ENCODE results near the gene RTN3.

- TF ChIP-seq POLR2A (IDR thresholded peaks at IDR 0.05; ENCODE audit: low read depth, low read length): no peak
- TF ChIP-seq TAF1 (IDR thresholded peaks at IDR 0.05; ENCODE audit: borderline replicate concordance, low read depth, low read length): no peak
- no peak for TF ChIP-seq POLR2AphosphoS5 (IDR thresholded peaks at IDR 0.05; ENCODE audit: low read depth, low read length)
These were observed 104.5 kb downstream of the RTN3 start for GRCh38 chr11:63785823-63786222.

Data from GM12892 (cell line).